Epithelial cell of proximal tubule (primary cell): ENCODE results near the gene ICAM4. TPM values are rescaled to one million over a fixed set of nuclear protein-coding genes. Genes with fewer than 3 reads are reported as not detected.
A peak's percentile ranks its signal among the peaks of the same experiment; 100 is the strongest.

ENCODE experiments used
- DNase-seq: peaks from one replicate; pipeline ENCODE4 v3.0.0-alpha.2; 2011; ENCODE audit warnings: low read depth
- H3K4me3 ChIP-seq: 2 replicates; pipeline ENCODE4 v1.5.1; 2011; ENCODE audit warnings: low read depth, mild to moderate bottlenecking, low read length
- CTCF ChIP-seq: conservative IDR thresholded peaks from 2 replicates; pipeline ENCODE4 v1.5.1; 2012; ENCODE audit warnings: low read depth, mild to moderate bottlenecking, low read length
- total RNA-seq: library from RNA; depleted of rRNA; stranded (reverse); fragments of >200 nt; gene quantifications from 2 replicates; pipeline ENCODE4 v1.2.3, GENCODE V29; 2015

Gene ICAM4
- total RNA-seq, 1 donor from 2014 or later, result not detected

GRCh38 chr19:10299545-10300458, 13.0 kb downstream of the ICAM4 start:
- no peak for TF ChIP-seq CTCF

GRCh38 chr19:10305139-10305806, 18.5 kb downstream of the ICAM4 start:
- H3K4me3 ChIP-seq, result no peak overlapping the region
- no peak for DNase-seq
- no peak for TF ChIP-seq CTCF

More at GRCh38 chr19:10299545-10300458, 13.0 kb downstream of the ICAM4 start:
- no peak for DNase-seq
- no peak overlapping the region for H3K4me3 ChIP-seq

GRCh38 chr19:10306327-10306726, 19.6 kb downstream of the ICAM4 start:
- no peak for TF ChIP-seq CTCF
- no peak overlapping the region for H3K4me3 ChIP-seq
- no peak for DNase-seq

- TF ChIP-seq CTCF, result no peak
- no peak within 1 kb of the TSS for H3K4me3 ChIP-seq
- no peak for DNase-seq
Measured at GRCh38 chr19:10309423-10309822, 22.7 kb downstream of the ICAM4 start, which contains the start of gene ZGLP1. ZGLP1 (minus strand) TSS chr19:10309815.

- no peak for TF ChIP-seq CTCF
- no peak for DNase-seq
Measured at GRCh38 chr19:10315335-10316214, 28.8 kb downstream of the ICAM4 start, which contains the start of gene FDX2. FDX2 (minus strand) TSS chr19:10316015; CDS start chr19:10315996, 19 bp downstream.

GRCh38 chr19:10316229-10317044, 29.7 kb downstream of the ICAM4 start:
- no peak for DNase-seq
- H3K4me3 ChIP-seq, result peak overlapping the region; percentile 85
- no peak for TF ChIP-seq CTCF

More at GRCh38 chr19:10315335-10316214, 28.8 kb downstream of the ICAM4 start, which contains the start of gene FDX2:
- H3K4me3 ChIP-seq, result peak within 1 kb of the TSS; percentile 85
